HCT116 (cell line): ENCODE data around the gene ZNRF3. TPM values are rescaled to one million over a fixed set of nuclear protein-coding genes. Genes with fewer than 3 reads are reported as not detected.

Experiments used
- ATAC-seq: fragments of 200-7000 bp; cut with Tn5 transposase; 2 replicates; pipeline ENCODE4 v1.9.1; 2020; ENCODE audit warnings: mild to moderate bottlenecking, moderate library complexity
- BruUV-seq: library from RNA; stranded (reverse); fragments of 400-500 nt; replicated peaks from 2 replicates; lab custom pipeline; 2021; lab: Mats Ljungman, UMichigan
- CTCF ChIA-PET: fragments of 300-600 bp; sonication (Branson Sonifier 250); formaldehyde crosslinking; loops from one replicate; lab custom pipeline; 2021; ENCODE audit warnings: antibody characterized with exemption; lab: Charles Lee
- POLR2A ChIA-PET: fragments of 300-600, 350-600 bp; sonication (Branson Sonifier 250); formaldehyde crosslinking; loops from one replicate; lab custom pipeline; 2021; ENCODE audit warnings: antibody characterized with exemption; lab: Charles Lee
- RAD21 ChIA-PET, 2 experiments: fragments of 300-600 bp; sonication (Branson Sonifier 250); formaldehyde crosslinking; loops; one replicate each; lab custom pipeline; 2023; ENCODE audit warnings: low total read pairs in 2 of 2; ENCODE audit not compliant: uncharacterized antibody in 2 of 2, unreplicated experiment in 2 of 2, low non-redundant PET in 1 of 2; lab: Charles Lee
- DNase-seq: peaks from one replicate; pipeline ENCODE4 v3.0.0-alpha.2; 2010; ENCODE audit warnings: low read depth, low spot score
- H2AFZ ChIP-seq: fragments of 200-600 bp; shearing (Covaris generic), sonication (generic); 2 replicates; pipeline ENCODE4 v1.6.1; 2017; ENCODE audit warnings: low read depth, mixed run types, mixed read lengths, antibody characterized with exemption, low read length; ENCODE audit not compliant: poor library complexity, severe bottlenecking
- H3K27ac ChIP-seq: 2 replicates; pipeline ENCODE4 v1.5.1; 2012; ENCODE audit warnings: low read depth, low read length
- H3K27me3 ChIP-seq: fragments of 200-600 bp; sonication (generic); 2 replicates; pipeline ENCODE4 v1.6.1; 2016; ENCODE audit warnings: mixed run types, low read length, mixed read lengths; ENCODE audit not compliant: insufficient read depth
- H3K36me3 ChIP-seq, 2 experiments: fragments of 200-500 bp in 1 of 2; fragments of 200-600 bp in 1 of 2; sonication (Bioruptor generic) in 1 of 2; sonication (generic) in 1 of 2; 2 replicates each; pipeline versions ENCODE4 v1.5.1 to v1.6.1; 2014 to 2016; ENCODE audit warnings: low read length in 2 of 2, inconsistent platforms in 1 of 2, mixed read lengths in 1 of 2, mixed run types in 1 of 2; ENCODE audit not compliant: insufficient read depth in 2 of 2, control insufficient read depth in 1 of 2
- H3K4me1 ChIP-seq, 2 experiments: fragments of 200-600 bp in 1 of 2; sonication (generic) in 1 of 2; 2 replicates each; pipeline versions ENCODE4 v1.5.1 to v1.6.1; 2012 to 2017; ENCODE audit warnings: low read length in 2 of 2, inconsistent platforms in 1 of 2, mild to moderate bottlenecking in 1 of 2, mixed read lengths in 1 of 2, mixed run types in 1 of 2, moderate library complexity in 1 of 2; ENCODE audit not compliant: insufficient read depth in 2 of 2, control insufficient read depth in 1 of 2
- H3K4me2 ChIP-seq: fragments of 200-600 bp; sonication (generic); 2 replicates; pipeline ENCODE4 v1.6.1; 2017; ENCODE audit warnings: mixed run types, low read length, mixed read lengths
- H3K4me3 ChIP-seq, 2 experiments: fragments of 200-600 bp in 1 of 2; sonication (generic) in 1 of 2; replicated peaks in 1 of 2; 2 replicates each; pipeline ENCODE4 v1.5.1; 2011 to 2016; ENCODE audit warnings: low read length in 2 of 2, control low read depth in 1 of 2, low read depth in 1 of 2, mild to moderate bottlenecking in 1 of 2, mixed read lengths in 1 of 2, mixed run types in 1 of 2
- H3K79me2 ChIP-seq: fragments of 200-600 bp; sonication (generic); 2 replicates; pipeline ENCODE4 v1.6.1; 2017; ENCODE audit warnings: mild to moderate bottlenecking, mixed run types, low read length, moderate library complexity, mixed read lengths; ENCODE audit not compliant: insufficient read depth
- H3K9ac ChIP-seq: fragments of 200-600 bp; sonication (generic); 2 replicates; pipeline ENCODE4 v1.6.1; 2016; ENCODE audit warnings: low read length, mixed read lengths
- H3K9me2 ChIP-seq: fragments of 200-600 bp; sonication (generic), shearing (Covaris generic); 2 replicates; pipeline ENCODE4 v1.6.1; 2017; ENCODE audit warnings: mixed run types, mild to moderate bottlenecking, moderate library complexity; ENCODE audit not compliant: insufficient read depth
- H3K9me3 ChIP-seq, 2 experiments: fragments of 200-500 bp in 1 of 2; fragments of 200-600 bp in 1 of 2; sonication (Bioruptor generic) in 1 of 2; sonication (generic) in 1 of 2; 2 replicates each; pipeline ENCODE4 v1.6.1; 2014 to 2017; ENCODE audit warnings: low read length in 2 of 2, mixed read lengths in 2 of 2, inconsistent platforms in 1 of 2, low read depth in 1 of 2, mild to moderate bottlenecking in 1 of 2, mixed run types in 1 of 2, moderate library complexity in 1 of 2; ENCODE audit not compliant: control insufficient read depth in 1 of 2, insufficient read depth in 1 of 2
- H4K20me1 ChIP-seq: fragments of 200-600 bp; sonication (generic), shearing (Covaris generic); 2 replicates; pipeline ENCODE4 v1.6.1; 2017; ENCODE audit warnings: mixed run types, mild to moderate bottlenecking, moderate library complexity; ENCODE audit not compliant: insufficient read depth
- ATF3 ChIP-seq: IDR thresholded peaks from 2 replicates; pipeline ENCODE4 v1.6.1; 2012
- CTCF ChIP-seq, 3 experiments: fragments of 200-600 bp in 1 of 3; sonication (generic) in 1 of 3; IDR thresholded peaks in 2 of 3; conservative IDR thresholded peaks in 1 of 3; 2 replicates each; pipeline ENCODE4 v1.5.1; 2012 to 2017; ENCODE audit warnings: low read depth in 2 of 3, low read length in 2 of 3, antibody characterized with exemption in 1 of 3, borderline replicate concordance in 1 of 3, control low read depth in 1 of 3, mild to moderate bottlenecking in 1 of 3, mixed read lengths in 1 of 3, mixed run types in 1 of 3, moderate library complexity in 1 of 3; ENCODE audit not compliant: insufficient read depth in 1 of 3
- EZH2 ChIP-seq: fragments of 200-600 bp; sonication (generic); IDR thresholded peaks from 2 replicates; pipeline ENCODE4 v1.6.1; 2017; ENCODE audit warnings: antibody characterized with exemption, mixed run types
- FOSL1 ChIP-seq: IDR thresholded peaks from 2 replicates; pipeline ENCODE4 v1.6.1; 2012; ENCODE audit warnings: low read depth
- TCF7L2 ChIP-seq: IDR thresholded peaks from 2 replicates; pipeline ENCODE4 v1.7.0; 2011; ENCODE audit warnings: borderline replicate concordance, inconsistent platforms; ENCODE audit not compliant: insufficient read depth, insufficient read length; ENCODE audit errors: extremely low read depth
- YY1 ChIP-seq: IDR thresholded peaks from 2 replicates; pipeline ENCODE4 v1.6.1; 2011; ENCODE audit warnings: low read length, low read depth, moderate library complexity, mild to moderate bottlenecking; ENCODE audit not compliant: insufficient replicate concordance; ENCODE audit errors: extremely low read depth
- intact Hi-C: fragments of 100-400 bp; cut with micrococcal nuclease; formaldehyde crosslinking; loops from 2 replicates; pipeline ENCODE4 v1.10.0; 2022
- total RNA-seq: library from RNA; stranded (reverse); gene quantifications from one replicate; pipeline ENCODE4 v1.2.1, GENCODE V29; 2021; ENCODE audit not compliant: unreplicated experiment

The ZNRF3 gene
- total RNA-seq, 1 experiment from 2014 or later = 12.2 TPM

- CTCF ChIA-PET = interaction anchor here (1.0 kb wide), 1 partner anchor 125 kb away, joined by 4 read pairs; no protein-coding TSS in a partner anchor
- H3K4me1 ChIP-seq = peaks cover 70 to 85% of the 10 kb centered on the region in 2 experiments
Measured at GRCh38 chr22:28915969-28916368, 32.6 kb downstream of the ZNRF3 start.

More at GRCh38 chr22:28915969-28916368, 32.6 kb downstream of the ZNRF3 start:
- Histone ChIP-seq H3K36me3 (no peaks in the 10 kb centered on the region), H3K27me3 (no peaks in the 10 kb centered on the region), H3K4me2 (no peak overlapping the region), H3K9me3 (no peaks in the 10 kb centered on the region), H2AFZ (no peak overlapping the region), H3K79me2 (peaks cover 77% of the 10 kb centered on the region), H3K4me3 (no peak overlapping the region), H3K9me2 (no peaks in the 10 kb centered on the region), H3K27ac (no peak overlapping the region), H4K20me1 (no peaks in the 10 kb centered on the region; the same call in 1 of the 2 replicates), H3K9ac (no peak overlapping the region)
- TF ChIP-seq ATF3 = no peak
- no peak for TF ChIP-seq TCF7L2
- no peak for TF ChIP-seq FOSL1
- no peak for TF ChIP-seq CTCF (IDR thresholded peaks at IDR 0.05 in 2 of 3, conservative IDR thresholded peaks at IDR 0.05 in 1 of 3; ENCODE audit: borderline replicate concordance in 1 of 3, insufficient read depth in 1 of 3, low read depth in 2 of 3, low read length in 2 of 3)
- no peak for TF ChIP-seq YY1
- no peak for TF ChIP-seq EZH2
- BruUV-seq = no TSS peak
- intact Hi-C loops = no loop called here
- ChIA-PET RAD21 (no interaction called here), POLR2A (no interaction called here)
- DNase-seq = no peak
- ATAC-seq = no peak
